GM23338 (cell line): ENCODE data around the gene ZNF747. TPM values are rescaled to one million over a fixed set of nuclear protein-coding genes. Genes with fewer than 3 reads are reported as not detected.

ENCODE experiments used
- ATAC-seq: fragments of 200-7000 bp; cut with Tn5 transposase; 3 replicates; pipeline ENCODE4 v1.9.1; 2020
- DNase-seq: peaks from one replicate; pipeline ENCODE4 v3.0.0-alpha.2; 2015; ENCODE audit warnings: low spot score
- H2AFZ ChIP-seq: fragments of 200-600 bp; sonication (generic); 2 replicates; pipeline ENCODE4 v1.8.0; 2016; ENCODE audit warnings: antibody characterized with exemption, mild to moderate bottlenecking, moderate library complexity
- H3F3A ChIP-seq: fragments of 200-600 bp; sonication (generic); replicated peaks from 2 replicates; pipeline ENCODE4 v1.8.0; 2017; ENCODE audit warnings: antibody characterized with exemption, mixed run types, low read depth
- H3K27ac ChIP-seq: fragments of 200-600 bp; sonication (generic); 2 replicates; pipeline ENCODE4 v1.6.1; 2016; ENCODE audit warnings: low read depth
- H3K27me3 ChIP-seq: fragments of 200-600 bp; sonication (generic); 2 replicates; pipeline ENCODE4 v1.8.0; 2016; ENCODE audit warnings: mild to moderate bottlenecking, mixed run types, moderate library complexity; ENCODE audit not compliant: insufficient read depth
- H3K36me3 ChIP-seq: fragments of 200-600 bp; sonication (generic); 2 replicates; pipeline ENCODE4 v1.8.0; 2016; ENCODE audit warnings: mild to moderate bottlenecking; ENCODE audit not compliant: insufficient read depth
- H3K4me1 ChIP-seq: fragments of 200-600 bp; sonication (generic); 2 replicates; pipeline ENCODE4 v1.8.0; 2016; ENCODE audit warnings: mild to moderate bottlenecking, moderate library complexity; ENCODE audit not compliant: insufficient read depth
- H3K4me2 ChIP-seq: fragments of 200-600 bp; sonication (generic); 2 replicates; pipeline ENCODE4 v1.7.1; 2017; ENCODE audit warnings: mixed run types
- H3K4me3 ChIP-seq: fragments of 200-600 bp; sonication (generic); 2 replicates; pipeline ENCODE4 v1.6.1; 2016; ENCODE audit warnings: mixed run types
- H3K79me2 ChIP-seq: fragments of 200-600 bp; sonication (generic); replicated peaks from 2 replicates; pipeline ENCODE4 v1.8.0; 2017; ENCODE audit warnings: mild to moderate bottlenecking; ENCODE audit not compliant: insufficient read depth
- H3K9me2 ChIP-seq: fragments of 200-600 bp; sonication (generic); 2 replicates; pipeline ENCODE4 v1.8.0; 2017; ENCODE audit not compliant: insufficient read depth
- H4K20me1 ChIP-seq: fragments of 200-600 bp; sonication (generic); replicated peaks from 2 replicates; pipeline ENCODE4 v1.8.0; 2017; ENCODE audit warnings: mild to moderate bottlenecking; ENCODE audit not compliant: insufficient read depth
- H3K27ac Mint-ChIP-seq: 2 replicates; pipeline ENCODE4 v1.8.0; 2020; ENCODE audit warnings: inconsistent platforms, mild to moderate bottlenecking, moderate library complexity, mixed read lengths
- H3K27me3 Mint-ChIP-seq: 3 replicates; pipeline ENCODE4 v1.8.0; 2022; ENCODE audit warnings: low read depth, mild to moderate bottlenecking, moderate library complexity, mixed read lengths, inconsistent platforms; ENCODE audit not compliant: insufficient read depth, poor library complexity
- H3K36me3 Mint-ChIP-seq: 3 replicates; pipeline ENCODE4 v1.8.0; 2021; ENCODE audit warnings: low read depth, mild to moderate bottlenecking, inconsistent platforms, moderate library complexity, mixed read lengths
- H3K4me1 Mint-ChIP-seq: 3 replicates; pipeline ENCODE4 v1.8.0; 2020; ENCODE audit warnings: mild to moderate bottlenecking, inconsistent platforms, mixed read lengths
- H3K4me3 Mint-ChIP-seq: 3 replicates; pipeline ENCODE4 v1.8.0; 2021; ENCODE audit warnings: moderate library complexity, mild to moderate bottlenecking, inconsistent platforms, mixed read lengths
- H3K9me3 Mint-ChIP-seq: 3 replicates; pipeline ENCODE4 v1.8.0; 2020; ENCODE audit warnings: moderate library complexity, mild to moderate bottlenecking, inconsistent platforms, mixed read lengths
- NANOG ChIP-seq: IDR thresholded peaks from 2 replicates; pipeline ENCODE4 v1.6.1; 2016; ENCODE audit warnings: antibody characterized with exemption, borderline replicate concordance
- STAT1 ChIP-seq: IDR thresholded peaks from one replicate; pipeline ENCODE4 v1.6.1; 2016; ENCODE audit warnings: antibody characterized with exemption; ENCODE audit not compliant: unreplicated experiment
- polyA plus RNA-seq: library from polyadenylated mRNA; unstranded; fragments of >200 nt; fragmentation: Nextera tagmentation; extraction: Ambion mirVana; gene quantifications from 2 replicates; pipeline ENCODE4 v1.2.1, GENCODE V29; 2016
- total RNA-seq: library from RNA; depleted of rRNA; stranded (reverse); fragments of >200 nt; shearing (Covaris generic); gene quantifications from 2 replicates; pipeline ENCODE4 v1.2.3, GENCODE V29; 2014
- TF ChIP-seq, protein P1 (sequence below): fragments of 250-450 bp; sonication (Bioruptor Pico); IDR thresholded peaks from 2 replicates; pipeline ENCODE4 v1.5.0; 2020; ENCODE audit warnings: mild to moderate bottlenecking, moderate library complexity
- TF ChIP-seq, protein P2 (sequence below): IDR thresholded peaks from one replicate; pipeline ENCODE4 v1.6.1; 2018; ENCODE audit warnings: antibody characterized with exemption; ENCODE audit not compliant: unreplicated experiment

ZNF747 gene
- total and polyA plus RNA-seq, 2 experiments from 2014 or later = 4.2 to 12.6 TPM

DNA sequence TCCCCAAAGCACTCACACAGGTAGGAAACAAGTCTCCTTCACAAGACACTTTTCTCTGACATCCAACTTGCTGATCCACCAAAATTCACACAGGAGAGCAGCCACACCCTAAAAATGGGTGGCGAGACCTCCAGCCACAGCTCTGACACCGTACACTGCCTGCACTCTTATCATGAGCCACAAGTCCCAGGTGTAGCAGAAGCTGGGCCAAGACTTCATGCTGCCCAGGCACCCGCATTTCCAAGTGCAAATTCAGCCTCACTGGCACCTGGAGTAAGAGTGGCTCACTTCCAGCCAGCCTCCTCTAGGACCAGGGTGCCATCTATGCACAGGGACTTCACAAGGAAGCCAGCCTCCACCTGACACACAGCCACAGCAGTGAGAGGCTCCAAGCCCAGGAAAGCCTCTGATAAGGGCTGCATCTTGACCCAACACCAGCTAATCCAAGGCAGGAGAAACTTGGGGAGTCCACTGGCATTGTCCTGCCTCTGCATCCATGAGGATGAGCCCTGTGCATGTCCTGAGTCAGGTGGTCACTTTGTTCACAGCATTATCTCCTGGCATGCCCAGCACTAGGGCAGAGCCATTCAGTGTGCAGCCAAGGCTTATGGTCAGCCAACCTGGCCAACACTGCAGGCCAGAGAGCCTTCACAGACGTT lies 5.7 kb downstream of the ZNF747 start (continued):
- TF ChIP-seq, protein P1, sequence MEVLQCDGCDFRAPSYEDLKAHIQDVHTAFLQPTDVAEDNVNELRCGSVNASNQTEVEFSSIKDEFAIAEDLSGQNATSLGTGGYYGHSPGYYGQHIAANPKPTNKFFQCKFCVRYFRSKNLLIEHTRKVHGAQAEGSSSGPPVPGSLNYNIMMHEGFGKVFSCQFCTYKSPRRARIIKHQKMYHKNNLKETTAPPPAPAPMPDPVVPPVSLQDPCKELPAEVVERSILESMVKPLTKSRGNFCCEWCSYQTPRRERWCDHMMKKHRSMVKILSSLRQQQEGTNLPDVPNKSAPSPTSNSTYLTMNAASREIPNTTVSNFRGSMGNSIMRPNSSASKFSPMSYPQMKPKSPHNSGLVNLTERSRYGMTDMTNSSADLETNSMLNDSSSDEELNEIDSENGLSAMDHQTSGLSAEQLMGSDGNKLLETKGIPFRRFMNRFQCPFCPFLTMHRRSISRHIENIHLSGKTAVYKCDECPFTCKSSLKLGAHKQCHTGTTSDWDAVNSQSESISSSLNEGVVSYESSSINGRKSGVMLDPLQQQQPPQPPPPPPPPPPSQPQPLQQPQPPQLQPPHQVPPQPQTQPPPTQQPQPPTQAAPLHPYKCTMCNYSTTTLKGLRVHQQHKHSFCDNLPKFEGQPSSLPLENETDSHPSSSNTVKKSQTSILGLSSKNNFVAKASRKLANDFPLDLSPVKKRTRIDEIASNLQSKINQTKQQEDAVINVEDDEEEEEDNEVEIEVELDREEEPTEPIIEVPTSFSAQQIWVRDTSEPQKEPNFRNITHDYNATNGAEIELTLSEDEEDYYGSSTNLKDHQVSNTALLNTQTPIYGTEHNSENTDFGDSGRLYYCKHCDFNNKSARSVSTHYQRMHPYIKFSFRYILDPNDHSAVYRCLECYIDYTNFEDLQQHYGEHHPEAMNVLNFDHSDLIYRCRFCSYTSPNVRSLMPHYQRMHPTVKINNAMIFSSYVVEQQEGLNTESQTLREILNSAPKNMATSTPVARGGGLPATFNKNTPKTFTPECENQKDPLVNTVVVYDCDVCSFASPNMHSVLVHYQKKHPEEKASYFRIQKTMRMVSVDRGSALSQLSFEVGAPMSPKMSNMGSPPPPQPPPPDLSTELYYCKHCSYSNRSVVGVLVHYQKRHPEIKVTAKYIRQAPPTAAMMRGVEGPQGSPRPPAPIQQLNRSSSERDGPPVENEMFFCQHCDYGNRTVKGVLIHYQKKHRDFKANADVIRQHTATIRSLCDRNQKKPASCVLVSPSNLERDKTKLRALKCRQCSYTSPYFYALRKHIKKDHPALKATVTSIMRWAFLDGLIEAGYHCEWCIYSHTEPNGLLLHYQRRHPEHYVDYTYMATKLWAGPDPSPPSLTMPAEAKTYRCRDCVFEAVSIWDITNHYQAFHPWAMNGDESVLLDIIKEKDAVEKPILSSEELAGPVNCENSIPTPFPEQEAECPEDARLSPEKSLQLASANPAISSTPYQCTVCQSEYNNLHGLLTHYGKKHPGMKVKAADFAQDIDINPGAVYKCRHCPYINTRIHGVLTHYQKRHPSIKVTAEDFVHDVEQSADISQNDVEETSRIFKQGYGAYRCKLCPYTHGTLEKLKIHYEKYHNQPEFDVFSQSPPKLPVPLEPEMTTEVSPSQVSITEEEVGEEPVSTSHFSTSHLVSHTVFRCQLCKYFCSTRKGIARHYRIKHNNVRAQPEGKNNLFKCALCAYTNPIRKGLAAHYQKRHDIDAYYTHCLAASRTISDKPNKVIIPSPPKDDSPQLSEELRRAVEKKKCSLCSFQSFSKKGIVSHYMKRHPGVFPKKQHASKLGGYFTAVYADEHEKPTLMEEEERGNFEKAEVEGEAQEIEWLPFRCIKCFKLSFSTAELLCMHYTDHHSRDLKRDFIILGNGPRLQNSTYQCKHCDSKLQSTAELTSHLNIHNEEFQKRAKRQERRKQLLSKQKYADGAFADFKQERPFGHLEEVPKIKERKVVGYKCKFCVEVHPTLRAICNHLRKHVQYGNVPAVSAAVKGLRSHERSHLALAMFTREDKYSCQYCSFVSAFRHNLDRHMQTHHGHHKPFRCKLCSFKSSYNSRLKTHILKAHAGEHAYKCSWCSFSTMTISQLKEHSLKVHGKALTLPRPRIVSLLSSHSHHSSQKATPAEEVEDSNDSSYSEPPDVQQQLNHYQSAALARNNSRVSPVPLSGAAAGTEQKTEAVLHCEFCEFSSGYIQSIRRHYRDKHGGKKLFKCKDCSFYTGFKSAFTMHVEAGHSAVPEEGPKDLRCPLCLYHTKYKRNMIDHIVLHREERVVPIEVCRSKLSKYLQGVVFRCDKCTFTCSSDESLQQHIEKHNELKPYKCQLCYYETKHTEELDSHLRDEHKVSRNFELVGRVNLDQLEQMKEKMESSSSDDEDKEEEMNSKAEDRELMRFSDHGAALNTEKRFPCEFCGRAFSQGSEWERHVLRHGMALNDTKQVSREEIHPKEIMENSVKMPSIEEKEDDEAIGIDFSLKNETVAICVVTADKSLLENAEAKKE (CRISPR knock-in tag) = no peak
- no peak for TF ChIP-seq STAT1
- TF ChIP-seq, protein P2, sequence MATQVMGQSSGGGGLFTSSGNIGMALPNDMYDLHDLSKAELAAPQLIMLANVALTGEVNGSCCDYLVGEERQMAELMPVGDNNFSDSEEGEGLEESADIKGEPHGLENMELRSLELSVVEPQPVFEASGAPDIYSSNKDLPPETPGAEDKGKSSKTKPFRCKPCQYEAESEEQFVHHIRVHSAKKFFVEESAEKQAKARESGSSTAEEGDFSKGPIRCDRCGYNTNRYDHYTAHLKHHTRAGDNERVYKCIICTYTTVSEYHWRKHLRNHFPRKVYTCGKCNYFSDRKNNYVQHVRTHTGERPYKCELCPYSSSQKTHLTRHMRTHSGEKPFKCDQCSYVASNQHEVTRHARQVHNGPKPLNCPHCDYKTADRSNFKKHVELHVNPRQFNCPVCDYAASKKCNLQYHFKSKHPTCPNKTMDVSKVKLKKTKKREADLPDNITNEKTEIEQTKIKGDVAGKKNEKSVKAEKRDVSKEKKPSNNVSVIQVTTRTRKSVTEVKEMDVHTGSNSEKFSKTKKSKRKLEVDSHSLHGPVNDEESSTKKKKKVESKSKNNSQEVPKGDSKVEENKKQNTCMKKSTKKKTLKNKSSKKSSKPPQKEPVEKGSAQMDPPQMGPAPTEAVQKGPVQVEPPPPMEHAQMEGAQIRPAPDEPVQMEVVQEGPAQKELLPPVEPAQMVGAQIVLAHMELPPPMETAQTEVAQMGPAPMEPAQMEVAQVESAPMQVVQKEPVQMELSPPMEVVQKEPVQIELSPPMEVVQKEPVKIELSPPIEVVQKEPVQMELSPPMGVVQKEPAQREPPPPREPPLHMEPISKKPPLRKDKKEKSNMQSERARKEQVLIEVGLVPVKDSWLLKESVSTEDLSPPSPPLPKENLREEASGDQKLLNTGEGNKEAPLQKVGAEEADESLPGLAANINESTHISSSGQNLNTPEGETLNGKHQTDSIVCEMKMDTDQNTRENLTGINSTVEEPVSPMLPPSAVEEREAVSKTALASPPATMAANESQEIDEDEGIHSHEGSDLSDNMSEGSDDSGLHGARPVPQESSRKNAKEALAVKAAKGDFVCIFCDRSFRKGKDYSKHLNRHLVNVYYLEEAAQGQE = no peak

DNA sequence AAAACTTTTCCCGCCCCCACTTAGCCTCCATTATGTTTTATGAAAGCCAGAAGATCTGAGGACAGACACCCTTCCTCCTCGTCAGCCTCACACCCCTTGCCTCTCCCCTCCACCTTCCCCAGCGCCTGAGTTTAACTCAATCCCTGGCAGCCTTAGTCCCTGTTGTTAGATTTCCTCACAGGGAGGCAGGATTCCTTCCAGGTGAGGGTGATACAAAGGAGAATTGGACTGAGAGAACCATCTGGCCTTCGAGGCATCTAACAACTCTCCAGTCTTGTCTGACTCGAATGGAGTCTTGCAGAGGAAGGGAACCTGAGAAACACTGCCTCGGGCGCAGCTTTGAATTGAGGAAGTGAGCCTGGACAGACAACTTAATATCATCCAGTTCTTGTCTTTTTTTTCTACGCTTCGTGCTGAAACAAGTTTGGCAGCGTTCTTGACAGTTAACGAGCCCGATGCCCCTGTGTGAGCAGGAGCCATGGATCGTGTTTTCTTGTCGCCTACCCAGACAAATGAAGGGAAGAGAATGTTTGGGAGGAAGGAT lies 7.0 kb downstream of the ZNF747 start:
- Histone ChIP-seq H3K9me2 (no peaks in the 10 kb centered on the region), H3K4me3 (peak overlapping the region; percentile 89), H3K79me2 (peaks cover 13% of the 10 kb centered on the region; the same call in 1 of the 2 replicates), H3K27ac (peak overlapping the region; percentile 94), H3K4me1 (peaks cover 13% of the 10 kb centered on the region), H4K20me1 (no peaks in the 10 kb centered on the region), H3K4me2 (peak overlapping the region; percentile 80), H3F3A (peaks cover 15% of the 10 kb centered on the region), H3K36me3 (no peaks in the 10 kb centered on the region), H2AFZ (no peak overlapping the region), H3K27me3 (no peaks in the 10 kb centered on the region)
- Mint-ChIP-seq H3K36me3 (peaks cover 15% of the 10 kb centered on the region), H3K27me3 (peaks cover 15% of the 10 kb centered on the region), H3K27ac (peak overlapping the region; percentile 93), H3K4me3 (peak overlapping the region; percentile 68), H3K9me3 (no peaks in the 10 kb centered on the region), H3K4me1 (peaks cover 16% of the 10 kb centered on the region)
- peak; percentile 5 for ATAC-seq
- DNase-seq = peak; percentile 65
- no peak for TF ChIP-seq NANOG
- TF ChIP-seq, protein P1 (CRISPR knock-in tag) = no peak
